Stimulated activated CD4-positive, alpha-beta T cell treated with anti-CD3 and anti-CD28 coated beads, Interleukin-2, amount 100 ng/mL, for 48 hours (primary cell): ENCODE measurements around the gene LSR.

ENCODE experiments used
- DNase-seq, 2 donors: peaks; one replicate each; pipeline ENCODE4 v3.0.0-alpha.2; 2020

Gene LSR

DNA sequence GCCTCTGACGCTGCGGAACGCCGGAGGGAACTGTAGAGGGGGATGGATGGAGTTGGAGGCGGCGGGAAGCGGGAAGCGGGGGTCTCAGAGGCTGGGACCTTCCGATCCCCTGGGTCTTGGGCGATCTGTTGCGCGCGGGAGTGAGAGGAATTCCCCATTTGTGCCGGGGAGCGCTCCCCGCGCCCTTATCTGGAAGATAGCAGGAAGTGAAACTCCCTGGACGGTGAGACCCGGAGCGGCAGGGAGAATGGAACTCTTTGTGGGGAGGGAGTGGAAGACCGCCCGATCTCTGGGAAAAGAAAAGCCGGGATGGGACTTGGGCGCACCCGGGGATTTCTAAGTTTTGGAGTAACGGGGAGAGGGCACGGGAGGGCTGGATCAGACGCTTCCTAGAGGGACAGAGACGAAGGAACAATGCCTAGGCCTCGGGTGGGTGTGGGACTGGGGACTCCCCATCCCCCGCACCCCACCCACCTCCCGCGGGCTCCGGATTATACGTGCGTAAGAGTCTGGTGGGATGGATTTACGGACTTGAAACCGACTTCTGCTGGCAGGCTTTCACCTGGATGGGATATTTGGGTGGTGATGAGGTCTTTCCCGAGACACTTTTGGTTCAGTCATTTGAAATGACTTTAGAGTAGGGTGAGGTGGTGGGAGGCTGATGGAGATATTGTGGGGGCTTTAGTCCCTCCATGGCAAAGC is 495 bp downstream of the LSR start:
- no peak for DNase-seq

GRCh38 chr19:35249848-35250711 is 1.3 kb downstream of the LSR start:
- DNase-seq, result no peak

- DNase-seq, result no peak
Observed at GRCh38 chr19:35251456-35251855, 2.7 kb downstream of the LSR start.

DNA sequence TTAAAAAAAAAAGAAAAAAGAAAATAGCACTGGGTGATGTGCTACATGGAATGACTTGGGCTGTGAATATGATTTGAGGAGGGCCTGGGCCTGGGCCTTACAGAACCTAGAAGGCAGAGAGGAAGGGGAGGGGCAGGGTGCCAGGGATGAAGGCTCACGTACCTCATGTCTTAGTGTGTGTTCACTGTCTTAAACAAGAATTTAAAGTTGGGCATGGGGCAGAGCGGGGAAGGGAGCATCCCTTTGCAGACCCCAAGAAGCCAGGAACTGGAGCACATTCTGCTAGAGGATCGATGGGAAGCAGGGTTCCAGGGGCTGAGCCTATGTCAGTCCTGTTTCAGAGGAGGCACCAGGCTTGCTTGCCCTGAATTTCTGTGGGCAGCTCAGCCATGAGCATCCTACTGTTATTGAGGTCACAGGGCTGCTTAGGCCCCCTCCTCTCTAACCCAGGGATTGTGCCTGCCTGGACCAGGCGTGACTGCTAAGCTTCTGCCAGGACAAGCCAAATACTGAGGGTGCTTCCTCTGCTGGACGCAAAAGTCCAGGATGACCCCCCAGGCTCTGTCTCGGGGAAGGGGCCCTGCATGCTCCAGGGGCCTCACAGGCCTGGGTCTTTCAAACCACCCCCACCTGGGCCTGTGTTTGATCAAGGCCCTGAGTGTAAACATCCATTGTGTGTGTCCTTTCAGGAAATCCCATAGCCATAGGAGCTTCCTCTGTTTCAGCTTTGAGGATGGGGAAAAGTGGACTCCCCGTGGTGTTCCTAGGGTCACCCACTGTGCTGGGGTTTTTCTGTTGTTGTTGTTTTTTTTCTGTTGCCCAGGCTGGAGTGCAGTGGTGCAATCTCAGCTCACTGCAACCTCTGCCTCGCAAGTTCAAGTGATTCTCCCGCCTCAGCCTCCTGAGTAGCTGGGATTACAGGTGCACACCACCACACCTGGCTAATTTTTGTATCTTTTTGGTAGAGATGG is 4.8 kb downstream of the LSR start:
- no peak for DNase-seq

DNA sequence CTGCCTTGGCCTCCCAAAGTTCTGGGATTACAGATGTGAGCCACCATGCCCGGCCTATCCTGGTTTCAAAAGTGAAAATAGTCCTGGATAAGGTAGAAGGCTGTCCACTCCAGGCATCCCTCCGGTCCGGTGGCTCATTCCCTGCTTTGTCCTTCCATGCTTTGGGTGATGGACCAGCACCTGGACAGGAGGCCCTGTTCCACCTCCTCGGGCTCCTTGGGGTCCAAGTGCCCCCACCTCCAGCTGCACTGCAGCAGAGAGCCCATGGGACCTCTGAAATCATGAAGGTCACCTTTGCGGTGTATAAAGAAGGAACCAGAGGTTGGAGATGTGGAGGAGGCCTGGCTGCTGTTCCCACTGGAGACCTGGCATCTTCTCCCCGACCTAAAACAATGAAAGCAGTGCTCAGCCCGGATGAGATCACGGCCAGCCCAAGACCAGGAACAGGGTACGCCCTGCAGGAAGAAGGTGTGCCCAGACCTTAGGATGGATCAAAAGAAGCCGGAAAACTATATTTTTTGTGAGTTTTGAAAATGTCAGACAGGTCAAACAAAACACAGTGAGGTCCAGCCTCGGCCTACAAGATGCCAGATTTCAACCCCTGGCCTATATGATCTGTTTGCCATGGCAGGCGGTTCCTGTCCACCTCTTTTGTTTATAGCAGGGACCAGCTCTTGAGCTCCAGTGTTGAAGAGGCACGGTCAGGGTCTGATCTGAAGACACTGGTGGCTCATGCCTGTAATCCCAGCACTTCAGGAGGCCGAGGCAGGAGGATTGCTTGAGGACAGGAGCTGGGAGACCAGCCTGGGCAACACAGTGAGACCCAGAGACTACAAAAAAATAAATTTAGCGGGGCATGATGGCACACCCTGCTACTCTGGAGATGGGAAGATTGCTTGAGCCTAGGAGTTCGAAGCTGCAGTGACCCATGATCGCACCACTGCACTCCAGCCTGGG is 5.8 kb downstream of the LSR start:
- DNase-seq, result no peak

GRCh38 chr19:35256566-35256965 is 7.8 kb downstream of the LSR start:
- DNase-seq, result no peak

GRCh38 chr19:35257113-35257461 is 8.3 kb downstream of the LSR start:
- DNase-seq, result no peak

DNA sequence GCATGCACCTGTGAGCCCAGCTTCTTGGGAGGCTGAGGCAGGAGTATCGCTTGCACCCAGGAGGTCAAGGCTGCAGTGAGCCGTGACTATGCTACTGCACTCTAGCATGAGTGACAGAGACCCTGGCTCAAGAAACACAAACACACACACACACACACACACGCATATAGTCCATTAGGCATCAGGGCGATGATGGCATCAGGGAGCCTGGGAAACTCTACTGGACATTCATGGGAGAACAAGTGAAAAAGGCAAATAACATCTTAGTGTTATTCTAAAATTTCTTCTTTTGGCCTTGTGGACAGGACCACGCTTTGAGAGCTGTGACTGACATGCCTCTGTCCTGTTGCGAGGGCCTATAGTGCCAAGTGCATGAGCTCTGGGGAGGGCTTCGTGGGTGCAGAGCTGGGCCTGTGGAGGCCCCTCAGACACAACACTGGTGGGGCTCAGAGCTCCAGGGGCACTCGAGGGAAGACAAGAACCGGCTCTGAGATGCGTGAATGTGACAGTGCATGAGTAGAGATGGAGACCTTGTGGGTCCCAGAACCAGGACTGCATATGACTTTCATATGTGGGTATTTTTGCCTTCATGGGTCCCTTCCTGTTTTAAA is 12.0 kb downstream of the LSR start:
- DNase-seq, result no peak

GRCh38 chr19:35261356-35262100 is 12.7 kb downstream of the LSR start:
- DNase-seq, result no peak

DNA sequence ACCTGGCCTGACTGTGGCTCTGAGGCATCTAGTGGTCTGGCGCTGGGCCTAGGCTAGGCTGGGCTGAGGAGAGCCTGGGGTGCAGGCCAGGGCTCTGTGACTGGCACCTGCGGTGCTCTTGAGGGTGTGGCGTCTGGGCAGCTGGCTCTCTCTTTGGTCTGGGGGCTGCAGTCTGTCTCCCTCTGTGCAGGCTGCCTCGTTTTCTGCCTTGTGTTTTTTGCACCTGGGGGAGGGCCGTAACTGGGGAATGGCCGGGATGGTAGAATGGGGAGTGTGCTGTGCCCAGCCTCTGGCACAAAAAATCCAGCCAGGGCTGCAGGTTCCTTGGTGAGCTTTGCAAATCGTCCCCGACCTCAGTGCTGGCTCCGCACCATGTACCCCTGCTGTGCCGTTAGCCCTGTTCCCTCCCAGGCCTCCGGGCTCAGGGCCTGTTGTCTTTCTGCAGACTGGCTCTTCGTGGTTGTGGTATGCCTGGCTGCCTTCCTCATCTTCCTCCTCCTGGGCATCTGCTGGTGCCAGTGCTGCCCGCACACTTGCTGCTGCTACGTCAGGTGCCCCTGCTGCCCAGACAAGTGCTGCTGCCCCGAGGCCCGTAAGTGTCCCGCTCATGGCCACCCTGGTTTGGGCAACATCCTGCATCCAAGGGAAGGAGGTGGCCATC is 13.4 kb downstream of the LSR start:
- DNase-seq, result no peak

DNA sequence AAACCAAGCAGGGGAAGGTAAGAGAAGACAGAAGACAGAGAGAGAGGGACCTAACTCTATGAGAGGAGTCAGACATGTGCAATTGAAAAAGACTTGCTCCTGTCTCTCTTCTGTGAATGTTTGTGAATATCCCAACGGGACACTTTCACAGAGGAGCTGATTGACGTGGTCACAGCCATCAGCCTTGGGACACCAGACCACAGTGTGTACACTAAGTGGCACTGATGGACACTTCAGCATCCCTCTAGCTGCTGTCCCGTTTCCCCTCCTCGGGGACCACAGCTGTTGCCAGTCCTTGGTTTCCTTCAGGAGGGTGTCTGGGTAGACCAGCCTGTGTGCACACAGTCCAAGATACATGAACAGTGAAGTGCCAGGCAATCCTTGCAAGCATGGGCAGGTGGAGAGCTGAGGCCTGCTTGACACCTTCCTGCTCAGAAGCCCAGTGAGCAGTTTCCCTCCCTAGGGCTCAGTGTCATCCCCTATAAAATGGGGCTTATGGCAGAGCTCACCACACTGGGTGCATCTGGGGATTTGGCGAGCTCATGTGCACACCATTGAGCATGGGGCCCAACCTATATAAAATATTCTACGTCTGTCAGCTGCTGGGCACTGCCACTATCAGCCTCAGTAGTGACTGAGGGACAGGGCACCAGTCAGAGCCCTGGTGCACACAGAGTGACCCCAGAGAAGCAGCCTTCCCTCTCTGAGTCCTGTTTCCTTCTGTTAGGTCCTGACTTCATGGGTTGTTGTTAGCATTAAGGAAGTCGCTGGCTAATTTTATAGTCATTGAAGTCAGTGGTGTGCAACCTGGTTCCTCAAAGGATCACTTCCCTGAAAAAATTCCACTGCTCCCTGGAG is 15.7 kb downstream of the LSR start:
- DNase-seq, result no peak

GRCh38 chr19:35265126-35265899 is 16.5 kb downstream of the LSR start:
- no peak for DNase-seq

GRCh38 chr19:35265900-35266519 is 17.2 kb downstream of the LSR start:
- DNase-seq, result no peak

GRCh38 chr19:35266520-35267352 is 17.9 kb downstream of the LSR start:
- DNase-seq, result no peak

- DNase-seq, result peak in 1 of 2 donors; percentile 29
Observed at GRCh38 chr19:35267353-35267817, 18.6 kb downstream of the LSR start.

GRCh38 chr19:35267818-35268535 is 19.2 kb downstream of the LSR start:
- DNase-seq, result peak; percentile 64 to 70
